H9 (cell line): ENCODE results near the gene TEX53. TPM values are rescaled to one million over a fixed set of nuclear protein-coding genes. Genes with fewer than 3 reads are reported as not detected.

Experiments used
- DNase-seq: peaks from one replicate; pipeline ENCODE4 v3.0.0-alpha.2; 2017
- H2AFZ ChIP-seq: one replicate; pipeline ENCODE4 v1.6.1; 2013; ENCODE audit warnings: mild to moderate bottlenecking, low read length, control low read depth, moderate library complexity
- H2AK5ac ChIP-seq: 2 replicates; pipeline ENCODE4 v1.6.1; 2013; ENCODE audit warnings: low read length, control low read depth, mixed read lengths; ENCODE audit not compliant: insufficient read length
- H2BK120ac ChIP-seq: one replicate; pipeline ENCODE4 v1.6.1; 2013; ENCODE audit warnings: low read depth, mild to moderate bottlenecking, low read length, control low read depth, inconsistent platforms; ENCODE audit not compliant: poor library complexity, severe bottlenecking
- H2BK12ac ChIP-seq: 2 replicates; pipeline ENCODE4 v1.6.1; 2013; ENCODE audit warnings: low read length, control low read depth, mixed read lengths, low read depth; ENCODE audit not compliant: insufficient read length
- H2BK15ac ChIP-seq: 2 replicates; pipeline ENCODE4 v1.6.1; 2013; ENCODE audit warnings: low read depth, low read length, control low read depth
- H2BK20ac ChIP-seq: one replicate; pipeline ENCODE4 v1.6.1; 2013; ENCODE audit warnings: low read depth, mild to moderate bottlenecking, low read length, control low read depth, inconsistent platforms; ENCODE audit not compliant: poor library complexity, severe bottlenecking
- H2BK5ac ChIP-seq: 2 replicates; pipeline ENCODE4 v1.6.1; 2013; ENCODE audit warnings: low read length, control low read depth, mixed read lengths; ENCODE audit not compliant: insufficient read length
- H3K14ac ChIP-seq: 2 replicates; pipeline ENCODE4 v1.6.1; 2013; ENCODE audit warnings: low read length, control low read depth; ENCODE audit not compliant: insufficient read depth
- H3K18ac ChIP-seq: 2 replicates; pipeline ENCODE4 v1.6.1; 2013; ENCODE audit warnings: low read depth, mild to moderate bottlenecking, mixed read lengths, low read length, control low read depth; ENCODE audit not compliant: insufficient read length
- H3K23ac ChIP-seq: 2 replicates; pipeline ENCODE4 v1.6.1; 2013; ENCODE audit warnings: low read length, control low read depth, mixed read lengths, low read depth; ENCODE audit not compliant: insufficient read length
- H3K23me2 ChIP-seq: 2 replicates; pipeline ENCODE4 v1.6.1; 2013; ENCODE audit warnings: low read depth, mild to moderate bottlenecking, mixed read lengths, low read length, control low read depth; ENCODE audit not compliant: insufficient read length, poor library complexity, severe bottlenecking
- H3K27ac ChIP-seq: 2 replicates; pipeline ENCODE4 v1.5.1; 2013; ENCODE audit warnings: low read length, control low read depth, mixed read lengths, low read depth; ENCODE audit not compliant: insufficient read length
- H3K27me3 ChIP-seq: 2 replicates; pipeline ENCODE4 v1.6.1; 2013; ENCODE audit warnings: low read length, control low read depth, inconsistent platforms; ENCODE audit not compliant: insufficient read depth
- H3K4ac ChIP-seq: 2 replicates; pipeline ENCODE4 v1.6.1; 2013; ENCODE audit warnings: low read depth, mild to moderate bottlenecking, control low read depth, inconsistent platforms, low read length, moderate library complexity
- H3K4me1 ChIP-seq: 2 replicates; pipeline ENCODE4 v1.6.1; 2013; ENCODE audit warnings: low read length, control low read depth, inconsistent platforms; ENCODE audit not compliant: insufficient read depth
- H3K4me2 ChIP-seq: 2 replicates; pipeline ENCODE4 v1.6.1; 2013; ENCODE audit warnings: low read length, control low read depth, mixed read lengths; ENCODE audit not compliant: insufficient read length, insufficient read depth
- H3K56ac ChIP-seq: 2 replicates; pipeline ENCODE4 v1.6.1; 2013; ENCODE audit warnings: low read depth, mild to moderate bottlenecking, mixed read lengths, low read length, control low read depth; ENCODE audit not compliant: insufficient read length
- H3K79me1 ChIP-seq: 2 replicates; pipeline ENCODE4 v1.6.1; 2013; ENCODE audit warnings: low read depth, mild to moderate bottlenecking, moderate library complexity, low read length, control low read depth, inconsistent platforms; ENCODE audit not compliant: insufficient read depth, poor library complexity, severe bottlenecking
- H3K79me2 ChIP-seq: 2 replicates; pipeline ENCODE4 v1.6.1; 2013; ENCODE audit warnings: low read length, control low read depth, inconsistent platforms; ENCODE audit not compliant: insufficient read depth
- H3K9ac ChIP-seq: 2 replicates; pipeline ENCODE4 v1.6.1; 2013; ENCODE audit warnings: low read length, control low read depth, mixed read lengths; ENCODE audit not compliant: insufficient read length; ENCODE audit errors: extremely low read depth
- H3K9me3 ChIP-seq: one replicate; pipeline ENCODE4 v1.6.1; 2013; ENCODE audit warnings: low read depth, low read length, inconsistent platforms; ENCODE audit not compliant: control insufficient read depth
- H3T11ph ChIP-seq: one replicate; pipeline ENCODE4 v1.6.1; 2013; ENCODE audit warnings: mild to moderate bottlenecking, low read length, control low read depth, inconsistent platforms
- H4K20me1 ChIP-seq: one replicate; pipeline ENCODE4 v1.6.1; 2013; ENCODE audit not compliant: control insufficient read depth, insufficient read length, insufficient read depth
- H4K5ac ChIP-seq: 2 replicates; pipeline ENCODE4 v1.6.1; 2013; ENCODE audit warnings: low read depth, mild to moderate bottlenecking, mixed read lengths, low read length, control low read depth; ENCODE audit not compliant: insufficient read length
- H4K8ac ChIP-seq: replicated peaks from 2 replicates; pipeline ENCODE4 v1.6.1; 2013; ENCODE audit warnings: low read length, control low read depth, mixed read lengths, low read depth; ENCODE audit not compliant: insufficient read length
- H4K91ac ChIP-seq: 2 replicates; pipeline ENCODE4 v1.6.1; 2013; ENCODE audit warnings: low read depth, mild to moderate bottlenecking, moderate library complexity, mixed read lengths, low read length, control low read depth; ENCODE audit not compliant: insufficient read length
- H3K27ac Mint-ChIP-seq, 3 experiments: 2 replicates in 2 of 3; 3 replicates in 1 of 3; pipeline ENCODE4 v1.8.0; 2020 to 2021; ENCODE audit warnings: mixed read lengths in 3 of 3, mild to moderate bottlenecking in 1 of 3, moderate library complexity in 1 of 3
- H3K27me3 Mint-ChIP-seq: 2 replicates; pipeline ENCODE4 v1.8.0; 2021; ENCODE audit warnings: low read depth, mild to moderate bottlenecking, moderate library complexity, mixed read lengths
- H3K36me3 Mint-ChIP-seq, 3 experiments: 2 replicates in 2 of 3; 3 replicates in 1 of 3; pipeline ENCODE4 v1.8.0; 2020 to 2021; ENCODE audit warnings: low read depth in 3 of 3, mixed read lengths in 3 of 3; ENCODE audit not compliant: insufficient read depth in 1 of 3
- H3K4me1 Mint-ChIP-seq, 2 experiments: 2 replicates each; pipeline ENCODE4 v1.8.0; 2020; ENCODE audit warnings: mixed read lengths in 2 of 2
- H3K4me3 Mint-ChIP-seq, 2 experiments: 2 replicates in 1 of 2; 3 replicates in 1 of 2; pipeline ENCODE4 v1.8.0; 2020 to 2021; ENCODE audit warnings: mild to moderate bottlenecking in 2 of 2, mixed read lengths in 2 of 2, moderate library complexity in 1 of 2
- H3K9me3 Mint-ChIP-seq, 2 experiments: 2 replicates in 1 of 2; 3 replicates in 1 of 2; pipeline ENCODE4 v1.8.0; 2020; ENCODE audit warnings: mild to moderate bottlenecking in 2 of 2, mixed read lengths in 2 of 2, moderate library complexity in 1 of 2
- WGBS: extraction: QIAGEN DNeasy Blood & Tissue Kit; methylation state at CpG from one replicate; pipeline ENCODE4 v1.1.7; 2013; ENCODE audit warnings: missing lambda C conversion rate, low lambda C conversion rate, mixed read lengths; ENCODE audit not compliant: insufficient read length; ENCODE audit errors: extremely low coverage; 5-methylcytosine and 5-hydroxymethylcytosine counted together
- total RNA-seq: library from RNA; stranded (reverse); gene quantifications from 2 replicates; pipeline ENCODE4 v1.2.1, GENCODE V29; 2021
- TF ChIP-seq, protein P1 (sequence below): fragments of 200-600 bp; sonication (generic); conservative IDR thresholded peaks from 3 replicates; pipeline ENCODE4 v1.8.0; 2021; ENCODE audit warnings: antibody characterized with exemption, mild to moderate bottlenecking

TEX53 gene
- total RNA-seq, 1 experiment from 2014 or later = not detected

DNA sequence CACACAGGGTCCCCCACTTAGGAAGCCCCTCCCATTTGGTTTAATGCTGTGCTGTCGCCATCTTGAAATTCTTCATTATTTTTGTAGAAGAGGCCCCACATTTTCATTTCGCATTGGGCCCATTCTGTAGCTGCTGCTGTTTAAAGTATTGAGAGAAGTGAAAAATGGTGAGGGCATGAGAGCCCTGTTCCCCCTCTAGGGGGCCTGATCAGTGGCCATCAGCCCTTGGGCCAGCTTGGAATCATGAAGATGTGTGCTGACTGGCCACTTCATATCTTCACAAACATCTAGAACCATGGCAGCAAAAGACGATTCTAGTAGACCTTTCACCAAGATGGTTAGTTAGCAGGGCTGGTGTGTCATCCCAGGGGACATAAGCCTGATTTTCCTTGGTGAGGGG is 43.2 kb downstream of the TEX53 start:
- no peaks in the 10 kb centered on the region for H4K20me1 ChIP-seq

More for the DNA sequence above, 43.2 kb downstream of the TEX53 start:
- no peak overlapping the region for H4K91ac ChIP-seq
- Mint-ChIP-seq H3K36me3 (peaks cover 4 to 18% (median 12%) of the 10 kb centered on the region in 3 experiments), H3K27me3 (peaks cover 15% of the 10 kb centered on the region), H3K27ac (no peak overlapping the region), H3K4me1 (peaks cover 24 to 26% of the 10 kb centered on the region in 2 experiments), H3K9me3 (peaks cover 0 to 4% of the 10 kb centered on the region in 2 experiments; a peak in 1 of 5 replicates), H3K4me3 (peak overlapping the region in 1 of 2 experiments; percentile 40; a peak in 1 of 5 replicates)
- H3K56ac ChIP-seq = no peak overlapping the region
- H4K8ac ChIP-seq = no peak overlapping the region
- H2BK120ac ChIP-seq = no peak overlapping the region
- H3K23me2 ChIP-seq = peaks cover 10% of the 10 kb centered on the region
- H2BK5ac ChIP-seq = no peak overlapping the region
- no peaks in the 10 kb centered on the region for H3K27me3 ChIP-seq
- no peak overlapping the region for H3T11ph ChIP-seq
- H3K23ac ChIP-seq = no peak overlapping the region
- no peak for DNase-seq
- H3K4ac ChIP-seq = no peak overlapping the region
- H3K14ac ChIP-seq = no peak overlapping the region
- no peak overlapping the region for H4K5ac ChIP-seq
- no peaks in the 10 kb centered on the region for H3K79me1 ChIP-seq
- no peak overlapping the region for H3K4me2 ChIP-seq
- H2AK5ac ChIP-seq = no peak overlapping the region
- peaks cover 7% of the 10 kb centered on the region; the same call in 1 of the 2 replicates for H3K4me1 ChIP-seq
- H2BK12ac ChIP-seq = no peak overlapping the region
- no peak overlapping the region for H2AFZ ChIP-seq
- no peaks in the 10 kb centered on the region for H3K79me2 ChIP-seq
- H3K18ac ChIP-seq = no peak overlapping the region
- no peaks in the 10 kb centered on the region for H3K9me3 ChIP-seq
- H2BK20ac ChIP-seq = no peak overlapping the region
- no peak overlapping the region for H3K9ac ChIP-seq
- WGBS = no CpG with 5 or more reads among the region's 3 CpGs
- no peak overlapping the region for H2BK15ac ChIP-seq
- TF ChIP-seq, protein P1, sequence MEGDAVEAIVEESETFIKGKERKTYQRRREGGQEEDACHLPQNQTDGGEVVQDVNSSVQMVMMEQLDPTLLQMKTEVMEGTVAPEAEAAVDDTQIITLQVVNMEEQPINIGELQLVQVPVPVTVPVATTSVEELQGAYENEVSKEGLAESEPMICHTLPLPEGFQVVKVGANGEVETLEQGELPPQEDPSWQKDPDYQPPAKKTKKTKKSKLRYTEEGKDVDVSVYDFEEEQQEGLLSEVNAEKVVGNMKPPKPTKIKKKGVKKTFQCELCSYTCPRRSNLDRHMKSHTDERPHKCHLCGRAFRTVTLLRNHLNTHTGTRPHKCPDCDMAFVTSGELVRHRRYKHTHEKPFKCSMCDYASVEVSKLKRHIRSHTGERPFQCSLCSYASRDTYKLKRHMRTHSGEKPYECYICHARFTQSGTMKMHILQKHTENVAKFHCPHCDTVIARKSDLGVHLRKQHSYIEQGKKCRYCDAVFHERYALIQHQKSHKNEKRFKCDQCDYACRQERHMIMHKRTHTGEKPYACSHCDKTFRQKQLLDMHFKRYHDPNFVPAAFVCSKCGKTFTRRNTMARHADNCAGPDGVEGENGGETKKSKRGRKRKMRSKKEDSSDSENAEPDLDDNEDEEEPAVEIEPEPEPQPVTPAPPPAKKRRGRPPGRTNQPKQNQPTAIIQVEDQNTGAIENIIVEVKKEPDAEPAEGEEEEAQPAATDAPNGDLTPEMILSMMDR = no peak; the same call in 1 of the 3 replicates
- H3K27ac ChIP-seq = no peak overlapping the region
